Aorta (tissue), 5 donors: ENCODE results near the gene GUCY1A2. TPM values are rescaled to one million over a fixed set of nuclear protein-coding genes. Genes with fewer than 3 reads are reported as not detected.

Experiments
- ATAC-seq: fragments of 200-7000 bp; cut with Tn5 transposase; one replicate; pipeline ENCODE4 v1.9.1; 2022; ENCODE audit warnings: moderate library complexity; ENCODE audit not compliant: low FRiP score
- DNase-seq, 2 donors: peaks; one replicate each; pipeline ENCODE4 v3.0.0-alpha.2; 2020
- H3K27ac ChIP-seq, 2 donors: one replicate each; pipeline ENCODE4 v1.5.1; 2013; ENCODE audit warnings: low read length in 2 of 2, mild to moderate bottlenecking in 2 of 2, moderate library complexity in 2 of 2, control low read depth in 1 of 2, inconsistent platforms in 1 of 2, low read depth in 1 of 2
- H3K27me3 ChIP-seq, 2 donors: one replicate each; pipeline ENCODE4 v1.6.1; 2013; ENCODE audit warnings: control low read depth in 1 of 2, low read length in 1 of 2, mild to moderate bottlenecking in 1 of 2, moderate library complexity in 1 of 2; ENCODE audit not compliant: insufficient read depth in 2 of 2, control insufficient read depth in 1 of 2
- H3K36me3 ChIP-seq, 2 donors: one replicate each; pipeline ENCODE4 v1.6.1; 2013; ENCODE audit warnings: control low read depth in 1 of 2, low read length in 1 of 2, mild to moderate bottlenecking in 1 of 2; ENCODE audit not compliant: insufficient read depth in 2 of 2, control insufficient read depth in 1 of 2
- H3K4me1 ChIP-seq, 2 donors: one replicate each; pipeline ENCODE4 v1.6.1; 2013; ENCODE audit warnings: low read length in 2 of 2, control low read depth in 1 of 2, mild to moderate bottlenecking in 1 of 2, moderate library complexity in 1 of 2; ENCODE audit not compliant: insufficient read depth in 2 of 2, control insufficient read depth in 1 of 2
- H3K4me3 ChIP-seq, 2 donors: one replicate each; pipeline ENCODE4 v1.5.1; 2013; ENCODE audit warnings: low read length in 2 of 2, control low read depth in 1 of 2, mild to moderate bottlenecking in 1 of 2
- H3K9me3 ChIP-seq: one replicate; pipeline ENCODE4 v1.6.1; 2013; ENCODE audit warnings: mild to moderate bottlenecking, low read length; ENCODE audit not compliant: control insufficient read depth
- WGBS, 2 donors: extraction: QIAGEN DNeasy Blood & Tissue Kit; methylation state at CpG; one replicate each; pipeline ENCODE4 v1.1.7; 2013; 5-methylcytosine and 5-hydroxymethylcytosine counted together
- intact Hi-C, 2 donors: fragments of 100-400 bp; cut with DNase I; formaldehyde crosslinking; loops; one replicate each; pipeline versions ENCODE4 v1.14.2 to v1.15.0; 2022
- polyA plus RNA-seq, 2 donors: library from polyadenylated mRNA; stranded (reverse); fragments of 200-250 nt; gene quantifications; one replicate each; pipeline ENCODE4 v1.2.3, GENCODE V29; 2013
- total RNA-seq, 2 donors: library from RNA; stranded (reverse); fragmentation: NEBNext Ultra II Directional; extraction: Animal tissue kit (Norgen Biotek cat#: 25700); gene quantifications; one replicate each; pipeline ENCODE4 v1.2.1, GENCODE V29; 2021
- donor health status: healthy with polysubstance abuse.
- donor health status: Bipolar disorder and iron deficiency.
- donor health status: DM: no; HTN: no; CAD: no.
- donor health status: DM: no; HTN: no; CAD: no.
- donor health status: DM: yes; HTN: yes; CAD: no.

GUCY1A2 gene
- total and polyA plus RNA-seq, 4 donors: 0.75 to 37.9 (median 4.4) TPM

DNA sequence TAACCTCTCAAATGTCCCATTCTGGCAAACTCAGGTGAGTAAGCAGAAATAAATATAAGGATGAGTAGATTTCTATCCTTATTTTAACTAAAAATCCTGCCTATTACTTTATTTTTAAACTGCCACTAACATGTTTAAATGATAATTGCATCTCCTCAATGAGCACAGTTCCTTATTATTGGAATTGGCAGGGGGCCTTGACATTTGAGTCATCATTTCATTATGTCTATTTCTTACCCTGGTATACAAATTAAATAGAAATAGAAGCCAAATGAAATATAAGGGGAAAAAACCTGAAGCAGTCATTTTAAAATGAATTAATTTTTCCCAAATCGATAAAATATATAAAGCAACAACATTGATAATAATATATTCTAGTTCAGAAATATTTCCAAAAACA lies 81.2 kb downstream of the GUCY1A2 start:
- Histone ChIP-seq H3K27me3 (no peaks in the 10 kb centered on the region), H3K4me1 (no peaks in the 10 kb centered on the region), H3K9me3 (no peaks in the 10 kb centered on the region), H3K4me3 (no peak overlapping the region), H3K36me3 (no peaks in the 10 kb centered on the region), H3K27ac (no peak overlapping the region)
- DNase-seq (no peak), ATAC-seq (no peak)
- 82 to 90% methylated on average over 1 of the region's 1 CpG for WGBS, 2 donors
- intact Hi-C loops: no loop called here

DNA sequence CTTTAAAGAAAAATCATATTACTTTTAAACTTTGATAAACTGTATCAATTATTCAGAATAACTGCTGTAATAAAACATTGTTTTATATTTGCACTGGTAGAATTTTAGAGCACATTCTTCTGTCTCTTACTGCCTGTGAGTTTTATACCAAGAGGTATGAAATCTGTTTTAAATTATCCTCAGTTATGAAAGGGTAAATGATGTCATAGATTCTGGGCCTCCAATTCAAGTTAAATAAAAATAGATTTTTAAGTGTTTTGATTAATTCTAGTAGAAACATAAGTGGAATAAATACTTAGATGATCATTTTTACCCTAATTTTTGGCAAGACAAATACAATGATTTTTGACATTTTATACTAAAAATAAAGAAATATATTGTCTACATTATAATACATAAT lies 93.0 kb downstream of the GUCY1A2 start:
- Histone ChIP-seq H3K4me1 (no peaks in the 10 kb centered on the region), H3K27me3 (no peaks in the 10 kb centered on the region), H3K4me3 (no peak overlapping the region), H3K36me3 (no peaks in the 10 kb centered on the region), H3K9me3 (no peaks in the 10 kb centered on the region), H3K27ac (no peak overlapping the region)
- no peak for ATAC-seq
- intact Hi-C loops: no loop called here
- DNase-seq: no peak

DNA sequence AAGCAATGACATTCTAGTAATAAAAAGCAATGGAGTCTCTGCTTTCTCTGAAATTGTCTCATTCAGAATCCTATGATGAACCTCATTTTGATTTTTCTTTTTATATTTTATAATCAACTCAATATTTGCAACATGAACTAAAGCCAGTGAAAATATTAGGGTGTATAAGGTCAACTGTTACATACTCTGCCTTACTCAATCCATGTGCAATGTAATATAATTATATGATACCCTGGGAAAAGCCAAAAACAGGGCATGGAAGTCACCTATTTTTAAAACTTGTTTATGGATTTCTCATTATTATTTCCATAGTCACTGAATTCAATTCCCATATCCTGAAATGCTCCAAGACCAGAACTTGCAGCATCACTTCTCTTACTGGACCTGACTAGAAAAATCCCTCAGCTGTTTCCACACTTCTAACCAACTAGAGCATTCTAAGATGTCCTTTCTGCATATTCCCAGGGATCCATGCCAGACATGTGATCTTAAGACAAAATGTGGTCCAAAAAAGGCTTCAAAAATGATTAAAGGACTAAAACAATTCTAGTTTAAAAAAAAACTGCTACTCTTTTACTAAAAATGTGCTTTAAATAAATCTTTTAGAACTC lies 97.3 kb downstream of the GUCY1A2 start:
- Histone ChIP-seq H3K27me3 (no peaks in the 10 kb centered on the region), H3K9me3 (no peaks in the 10 kb centered on the region), H3K4me1 (no peaks in the 10 kb centered on the region), H3K27ac (no peak overlapping the region), H3K4me3 (no peak overlapping the region), H3K36me3 (no peaks in the 10 kb centered on the region)
- intact Hi-C loops: no loop called here
- ATAC-seq (no peak), DNase-seq (no peak)

DNA sequence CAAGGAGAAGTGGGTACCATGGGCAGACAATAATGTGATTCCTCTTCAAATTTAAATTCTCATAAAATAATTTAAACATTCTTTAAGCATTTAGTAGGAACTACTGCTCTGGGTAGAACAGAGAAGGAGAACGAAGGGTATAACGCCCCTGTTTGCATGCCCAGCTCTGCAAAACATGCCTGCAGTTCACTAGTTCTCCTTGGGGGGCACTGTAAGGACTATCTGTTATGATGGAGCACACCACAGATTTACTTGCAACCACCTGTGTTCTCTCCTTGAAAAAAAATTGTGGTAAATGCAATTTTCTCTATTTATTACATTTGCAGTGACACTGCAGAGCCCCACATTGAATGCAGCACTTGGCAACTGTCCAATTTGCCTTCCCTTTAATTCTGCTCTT lies 100.3 kb downstream of the GUCY1A2 start:
- ATAC-seq: no peak
- no peaks in the 10 kb centered on the region for H3K4me1 ChIP-seq
- intact Hi-C loops: no loop called here
- 69 to 91% methylated on average over 2 of the region's 2 CpGs for WGBS, 2 donors
- no peaks in the 10 kb centered on the region for H3K27me3 ChIP-seq
- no peaks in the 10 kb centered on the region for H3K9me3 ChIP-seq
- no peaks in the 10 kb centered on the region for H3K36me3 ChIP-seq
- H3K4me3 ChIP-seq: no peak overlapping the region
- H3K27ac ChIP-seq: no peak overlapping the region
- no peak for DNase-seq

DNA sequence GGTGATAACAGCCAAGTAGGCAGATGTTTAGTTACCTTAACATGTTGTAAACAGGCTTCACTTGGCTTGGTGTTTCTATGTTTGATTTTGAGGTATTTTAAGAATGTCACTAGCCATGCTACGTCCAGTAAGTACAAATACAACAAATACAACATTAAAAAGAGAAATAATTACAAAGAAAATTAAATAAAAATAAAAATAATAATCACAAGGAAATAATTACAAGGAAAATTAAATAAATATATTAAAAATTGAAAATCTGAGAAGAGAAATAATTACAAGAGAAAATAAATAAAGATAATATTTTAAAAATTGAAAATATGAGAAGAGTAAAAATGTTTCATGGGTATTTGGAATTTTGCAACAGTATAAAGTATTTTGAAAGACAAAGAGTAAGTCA lies 103.9 kb downstream of the GUCY1A2 start:
- Histone ChIP-seq H3K27me3 (no peaks in the 10 kb centered on the region), H3K4me1 (no peaks in the 10 kb centered on the region), H3K36me3 (no peaks in the 10 kb centered on the region), H3K4me3 (no peak overlapping the region), H3K9me3 (no peaks in the 10 kb centered on the region), H3K27ac (no peak overlapping the region)
- ATAC-seq: no peak
- WGBS, 2 donors: 76 to 81% methylated on average over 1 of the region's 1 CpG
- no peak for DNase-seq
- intact Hi-C loops: no loop called here

DNA sequence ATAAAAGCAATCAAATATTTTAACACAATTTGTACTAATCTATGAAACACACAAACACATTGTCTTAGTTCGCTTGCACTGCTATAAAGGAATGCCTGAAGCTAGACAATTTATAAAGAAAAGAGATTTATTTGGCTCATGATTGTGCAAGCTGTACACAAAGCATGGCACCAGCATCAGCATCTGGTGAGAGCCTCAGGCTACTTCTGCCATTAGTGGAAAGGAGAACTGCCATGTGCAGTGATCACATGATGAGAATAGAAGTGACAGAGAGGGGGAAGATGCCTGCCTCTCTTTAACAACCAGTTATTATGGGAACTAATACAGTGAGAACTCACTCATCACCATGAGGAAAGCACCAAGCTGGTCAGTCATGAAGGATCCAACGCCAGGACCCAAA lies 105.1 kb downstream of the GUCY1A2 start:
- ATAC-seq (no peak), DNase-seq (no peak)
- Histone ChIP-seq H3K27ac (no peak overlapping the region), H3K36me3 (no peaks in the 10 kb centered on the region), H3K4me1 (no peaks in the 10 kb centered on the region), H3K9me3 (no peaks in the 10 kb centered on the region), H3K27me3 (no peaks in the 10 kb centered on the region), H3K4me3 (no peak overlapping the region)
- 91 to 95% methylated on average over 2 of the region's 2 CpGs for WGBS, 2 donors
- intact Hi-C loops: no loop called here

DNA sequence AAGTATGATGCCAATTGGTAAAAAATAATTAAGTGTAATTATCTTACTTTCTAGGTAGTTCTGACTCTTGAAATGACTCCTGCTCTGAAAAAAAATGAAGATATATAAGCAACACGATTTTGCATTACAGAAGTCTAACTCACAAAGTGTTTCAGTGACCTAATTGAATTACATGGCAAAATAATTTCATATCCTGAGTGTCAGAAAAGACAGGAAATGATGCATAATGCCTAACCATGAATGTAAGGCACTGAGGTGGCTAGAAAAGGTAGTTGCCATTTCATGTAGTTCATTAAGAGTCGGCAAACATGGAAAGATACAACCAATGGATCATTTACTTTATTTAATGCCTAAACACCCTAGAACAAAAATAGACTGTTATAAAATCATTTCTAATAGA lies 113.5 kb downstream of the GUCY1A2 start:
- WGBS, 2 donors: 38 to 85% methylated on average over 2 of the region's 2 CpGs

DNA sequence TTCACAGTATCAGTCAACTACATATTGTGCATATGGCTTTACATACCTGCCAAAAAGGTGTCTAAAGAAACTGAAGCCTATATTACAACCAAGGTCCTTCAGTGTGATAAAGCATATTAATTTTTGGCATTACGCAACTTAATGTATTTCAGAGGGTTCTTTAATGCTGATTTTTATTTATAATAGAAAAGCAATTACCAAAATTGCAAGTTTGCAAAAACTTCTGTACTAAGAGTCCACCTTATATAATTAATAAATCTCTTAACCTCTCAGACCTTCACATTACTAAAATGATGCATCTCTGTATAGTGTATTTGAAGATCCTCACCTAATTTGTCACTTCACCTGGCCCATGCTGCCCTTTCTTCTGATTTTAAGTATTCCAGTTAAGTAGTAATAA lies 128.6 kb downstream of the GUCY1A2 start:
- Histone ChIP-seq H3K4me1 (no peaks in the 10 kb centered on the region), H3K27me3 (no peaks in the 10 kb centered on the region), H3K9me3 (no peaks in the 10 kb centered on the region), H3K36me3 (no peaks in the 10 kb centered on the region), H3K4me3 (no peak overlapping the region), H3K27ac (no peak overlapping the region)
- intact Hi-C loops: no loop called here
- ATAC-seq (no peak), DNase-seq (no peak)
- WGBS, 2 donors: 93 to 99% methylated on average over 1 of the region's 1 CpG

More for the DNA sequence above, 113.5 kb downstream of the GUCY1A2 start:
- DNase-seq: no peak
- intact Hi-C loops: no loop called here
- Histone ChIP-seq H3K27me3 (no peaks in the 10 kb centered on the region), H3K9me3 (no peaks in the 10 kb centered on the region), H3K4me3 (no peak overlapping the region), H3K4me1 (no peaks in the 10 kb centered on the region), H3K27ac (no peak overlapping the region), H3K36me3 (no peaks in the 10 kb centered on the region)
- no peak for ATAC-seq

DNA sequence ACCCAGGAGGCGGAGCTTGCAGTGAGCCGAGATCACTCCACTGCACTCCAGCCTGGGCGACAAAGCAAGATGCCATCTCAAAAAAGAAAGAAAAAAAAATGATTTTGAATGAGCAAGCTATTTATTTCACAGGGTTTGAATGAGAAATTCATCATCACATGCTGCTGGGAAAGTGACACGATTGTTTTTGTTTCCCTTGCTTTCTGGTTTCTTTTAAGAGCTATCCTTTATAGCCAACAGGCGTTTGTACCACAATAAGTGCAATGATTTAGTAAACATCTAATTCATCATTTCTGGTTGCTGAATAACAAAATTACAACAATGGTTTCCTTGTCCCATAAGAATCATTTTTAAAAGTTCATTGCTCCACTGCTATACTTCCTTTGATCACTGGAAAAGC lies 129.9 kb downstream of the GUCY1A2 start:
- intact Hi-C loops: no loop called here
- DNase-seq: no peak
- no peak for ATAC-seq
- no peaks in the 10 kb centered on the region for H3K9me3 ChIP-seq
- H3K27me3 ChIP-seq: no peaks in the 10 kb centered on the region
- H3K4me3 ChIP-seq: no peak overlapping the region
- no peaks in the 10 kb centered on the region for H3K4me1 ChIP-seq
- WGBS, 2 donors: 79 to 81% methylated on average over 5 of the region's 5 CpGs
- H3K36me3 ChIP-seq: no peaks in the 10 kb centered on the region
- H3K27ac ChIP-seq: no peak overlapping the region
